HEK293 (cell line): ENCODE measurements around the gene SLC15A2.

ENCODE experiments used
- ATF2 ChIP-seq: fragments of 450-650 bp; formaldehyde crosslinking; IDR thresholded peaks from 2 replicates; pipeline ENCODE4 v1.5.1; 2016; ENCODE audit warnings: missing biosample characterization, missing genetic modification characterization, low read depth
- HOXA7 ChIP-seq: sonication (generic); formaldehyde crosslinking; IDR thresholded peaks from 2 replicates; pipeline ENCODE4 v1.8.1; 2022; ENCODE audit warnings: missing genetic modification reagents, borderline replicate concordance
- MZF1 ChIP-seq: fragments of 450-650 bp; formaldehyde crosslinking; IDR thresholded peaks from 2 replicates; pipeline ENCODE4 v1.5.1; 2017; ENCODE audit warnings: missing biosample characterization, missing genetic modification characterization, borderline replicate concordance
- PRDM1 ChIP-seq: fragments of 450-650 bp; formaldehyde crosslinking; IDR thresholded peaks from 2 replicates; pipeline ENCODE4; 2016; ENCODE audit warnings: missing biosample characterization, missing genetic modification characterization
- ZBTB8A ChIP-seq: fragments of 450-650 bp; formaldehyde crosslinking; IDR thresholded peaks from 2 replicates; pipeline ENCODE4 v1.5.1; 2016; ENCODE audit warnings: missing biosample characterization, missing genetic modification characterization
- ZNF114 ChIP-seq: fragments of 450-650 bp; formaldehyde crosslinking; IDR thresholded peaks from 2 replicates; pipeline ENCODE4 v1.5.0; 2017; ENCODE audit warnings: missing biosample characterization, missing genetic modification characterization
- ZNF398 ChIP-seq: fragments of 450-650 bp; formaldehyde crosslinking; IDR thresholded peaks from 2 replicates; pipeline ENCODE4 v1.5.1; 2017; ENCODE audit warnings: missing biosample characterization, missing genetic modification characterization
- ZNF416 ChIP-seq: fragments of 450-650 bp; formaldehyde crosslinking; IDR thresholded peaks from 2 replicates; pipeline ENCODE4 v1.5.1; 2016; ENCODE audit warnings: missing biosample characterization, missing genetic modification characterization
- ZNF521 ChIP-seq: fragments of 450-650 bp; formaldehyde crosslinking; IDR thresholded peaks from 2 replicates; pipeline ENCODE4 v1.5.1; 2017; ENCODE audit warnings: missing biosample characterization, mild to moderate bottlenecking, missing genetic modification characterization
- ZNF777 ChIP-seq: fragments of 450-650 bp; formaldehyde crosslinking; IDR thresholded peaks from 2 replicates; pipeline ENCODE4 v1.5.1; 2017; ENCODE audit warnings: missing biosample characterization, missing genetic modification characterization, borderline replicate concordance
- ZSCAN4 ChIP-seq: fragments of 450-650 bp; formaldehyde crosslinking; IDR thresholded peaks from 2 replicates; pipeline ENCODE4 v1.5.1; 2017; ENCODE audit warnings: missing biosample characterization, missing genetic modification characterization
- TF ChIP-seq, protein P1 (sequence below): fragments of 450-650 bp; formaldehyde crosslinking; IDR thresholded peaks from 2 replicates; pipeline ENCODE4 v1.5.1; 2016; ENCODE audit warnings: missing biosample characterization, missing genetic modification characterization
- TF ChIP-seq, protein P2 (sequence below): fragments of 450-650 bp; formaldehyde crosslinking; IDR thresholded peaks from 2 replicates; pipeline ENCODE4 v1.5.1; 2016; ENCODE audit warnings: missing biosample characterization, missing genetic modification characterization
- TF ChIP-seq, protein P3 (sequence below): fragments of 450-650 bp; formaldehyde crosslinking; IDR thresholded peaks from 2 replicates; pipeline ENCODE4 v1.5.1; 2016; ENCODE audit warnings: missing biosample characterization, missing genetic modification characterization

GRCh38 chr3:121918779-121919483, 24.7 kb downstream of the SLC15A2 start:
- TF ChIP-seq ZNF398 (tag by site-specific recombination), result no peak
- TF ChIP-seq ATF2 (tag by site-specific recombination), result no peak
- no peak for TF ChIP-seq ZSCAN4 (tag by site-specific recombination)
- TF ChIP-seq, protein P1, sequence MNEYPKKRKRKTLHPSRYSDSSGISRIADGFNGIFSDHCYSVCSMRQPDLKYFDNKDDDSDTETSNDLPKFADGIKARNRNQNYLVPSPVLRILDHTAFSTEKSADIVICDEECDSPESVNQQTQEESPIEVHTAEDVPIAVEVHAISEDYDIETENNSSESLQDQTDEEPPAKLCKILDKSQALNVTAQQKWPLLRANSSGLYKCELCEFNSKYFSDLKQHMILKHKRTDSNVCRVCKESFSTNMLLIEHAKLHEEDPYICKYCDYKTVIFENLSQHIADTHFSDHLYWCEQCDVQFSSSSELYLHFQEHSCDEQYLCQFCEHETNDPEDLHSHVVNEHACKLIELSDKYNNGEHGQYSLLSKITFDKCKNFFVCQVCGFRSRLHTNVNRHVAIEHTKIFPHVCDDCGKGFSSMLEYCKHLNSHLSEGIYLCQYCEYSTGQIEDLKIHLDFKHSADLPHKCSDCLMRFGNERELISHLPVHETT, result no peak
- TF ChIP-seq, protein P2, sequence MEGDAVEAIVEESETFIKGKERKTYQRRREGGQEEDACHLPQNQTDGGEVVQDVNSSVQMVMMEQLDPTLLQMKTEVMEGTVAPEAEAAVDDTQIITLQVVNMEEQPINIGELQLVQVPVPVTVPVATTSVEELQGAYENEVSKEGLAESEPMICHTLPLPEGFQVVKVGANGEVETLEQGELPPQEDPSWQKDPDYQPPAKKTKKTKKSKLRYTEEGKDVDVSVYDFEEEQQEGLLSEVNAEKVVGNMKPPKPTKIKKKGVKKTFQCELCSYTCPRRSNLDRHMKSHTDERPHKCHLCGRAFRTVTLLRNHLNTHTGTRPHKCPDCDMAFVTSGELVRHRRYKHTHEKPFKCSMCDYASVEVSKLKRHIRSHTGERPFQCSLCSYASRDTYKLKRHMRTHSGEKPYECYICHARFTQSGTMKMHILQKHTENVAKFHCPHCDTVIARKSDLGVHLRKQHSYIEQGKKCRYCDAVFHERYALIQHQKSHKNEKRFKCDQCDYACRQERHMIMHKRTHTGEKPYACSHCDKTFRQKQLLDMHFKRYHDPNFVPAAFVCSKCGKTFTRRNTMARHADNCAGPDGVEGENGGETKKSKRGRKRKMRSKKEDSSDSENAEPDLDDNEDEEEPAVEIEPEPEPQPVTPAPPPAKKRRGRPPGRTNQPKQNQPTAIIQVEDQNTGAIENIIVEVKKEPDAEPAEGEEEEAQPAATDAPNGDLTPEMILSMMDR (tag by site-specific recombination), result no peak
- no peak for TF ChIP-seq ZNF777 (tag by site-specific recombination)
- TF ChIP-seq, protein P3, sequence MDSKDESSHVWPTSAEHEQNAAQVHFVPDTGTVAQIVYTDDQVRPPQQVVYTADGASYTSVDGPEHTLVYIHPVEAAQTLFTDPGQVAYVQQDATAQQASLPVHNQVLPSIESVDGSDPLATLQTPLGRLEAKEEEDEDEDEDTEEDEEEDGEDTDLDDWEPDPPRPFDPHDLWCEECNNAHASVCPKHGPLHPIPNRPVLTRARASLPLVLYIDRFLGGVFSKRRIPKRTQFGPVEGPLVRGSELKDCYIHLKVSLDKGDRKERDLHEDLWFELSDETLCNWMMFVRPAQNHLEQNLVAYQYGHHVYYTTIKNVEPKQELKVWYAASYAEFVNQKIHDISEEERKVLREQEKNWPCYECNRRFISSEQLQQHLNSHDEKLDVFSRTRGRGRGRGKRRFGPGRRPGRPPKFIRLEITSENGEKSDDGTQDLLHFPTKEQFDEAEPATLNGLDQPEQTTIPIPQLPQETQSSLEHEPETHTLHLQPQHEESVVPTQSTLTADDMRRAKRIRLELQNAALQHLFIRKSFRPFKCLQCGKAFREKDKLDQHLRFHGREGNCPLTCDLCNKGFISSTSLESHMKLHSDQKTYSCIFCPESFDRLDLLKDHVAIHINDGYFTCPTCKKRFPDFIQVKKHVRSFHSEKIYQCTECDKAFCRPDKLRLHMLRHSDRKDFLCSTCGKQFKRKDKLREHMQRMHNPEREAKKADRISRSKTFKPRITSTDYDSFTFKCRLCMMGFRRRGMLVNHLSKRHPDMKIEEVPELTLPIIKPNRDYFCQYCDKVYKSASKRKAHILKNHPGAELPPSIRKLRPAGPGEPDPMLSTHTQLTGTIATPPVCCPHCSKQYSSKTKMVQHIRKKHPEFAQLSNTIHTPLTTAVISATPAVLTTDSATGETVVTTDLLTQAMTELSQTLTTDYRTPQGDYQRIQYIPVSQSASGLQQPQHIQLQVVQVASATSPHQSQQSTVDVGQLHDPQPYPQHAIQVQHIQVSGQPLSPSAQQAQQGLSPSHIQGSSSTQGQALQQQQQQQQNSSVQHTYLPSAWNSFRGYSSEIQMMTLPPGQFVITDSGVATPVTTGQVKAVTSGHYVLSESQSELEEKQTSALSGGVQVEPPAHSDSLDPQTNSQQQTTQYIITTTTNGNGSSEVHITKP, result no peak
- TF ChIP-seq ZNF521 (tag by site-specific recombination), result no peak
- TF ChIP-seq PRDM1 (tag by site-specific recombination), result no peak
- no peak for TF ChIP-seq MZF1 (tag by site-specific recombination)
- TF ChIP-seq ZNF416 (tag by site-specific recombination), result no peak
- TF ChIP-seq ZBTB8A (tag by site-specific recombination), result no peak
- TF ChIP-seq ZNF114, result no peak
- no peak for TF ChIP-seq HOXA7 (CRISPR knock-in tag)
